Fibroblast of lung (primary cell): ENCODE measurements around the gene KIF2A.

Experiments
- CTCF ChIP-seq, 2 donors: IDR thresholded peaks in 1 of 2; conservative IDR thresholded peaks in 1 of 2; 1 replicate in 1 of 2; 2 replicates in 1 of 2; pipeline ENCODE4 v1.5.1; 2011 to 2012; ENCODE audit warnings: low read length in 2 of 2, control low read depth in 1 of 2, inconsistent platforms in 1 of 2, low read depth in 1 of 2, mild to moderate bottlenecking in 1 of 2
- EZH2 ChIP-seq: IDR thresholded peaks from 2 replicates; pipeline ENCODE4 v1.5.1; 2012; ENCODE audit warnings: low read length, control low read depth, mild to moderate bottlenecking; ENCODE audit errors: missing control alignments

GRCh38 chr5:62322484-62322883 is 16.5 kb downstream of the KIF2A start:
- TF ChIP-seq CTCF (conservative IDR thresholded peaks at IDR 0.05 in 1 of 2, IDR thresholded peaks at IDR 0.05 in 1 of 2; ENCODE audit: low read depth in 1 of 2, low read length in 2 of 2) (no peak), EZH2 (no peak)
